H1 (cell line): Measurements from ENCODE around the gene TNS1. TPM values are rescaled to one million over a fixed set of nuclear protein-coding genes. Genes with fewer than 3 reads are reported as not detected.

ENCODE experiments used
- CTCF ChIA-PET: fragments of 300-600 bp; sonication (Branson Sonifier 250); formaldehyde crosslinking; loops from one replicate; lab custom pipeline; 2021; ENCODE audit not compliant: partially characterized antibody; lab: Charles Lee
- POLR2A ChIA-PET: fragments of 300-600 bp; sonication (Branson Sonifier 250); formaldehyde crosslinking; loops from one replicate; lab custom pipeline; 2021; ENCODE audit warnings: inconsistent platforms; ENCODE audit not compliant: partially characterized antibody; lab: Charles Lee
- DNase-seq, 2 experiments: peaks; one replicate each; pipeline versions ENCODE4 v3.0.0 to v3.0.0-alpha.2; 2010 to 2022; ENCODE audit warnings: low spot score in 2 of 2, low read depth in 1 of 2, mixed read lengths in 1 of 2
- FAIRE-seq: peaks from 2 replicates; lab custom pipeline; 2011; peaks lifted over from hg19 to GRCh38; lab: Jason Lieb, UNC
- H2AFZ ChIP-seq: 2 replicates; pipeline ENCODE4 v1.8.1; 2012; ENCODE audit warnings: low read length, inconsistent platforms
- H2AK5ac ChIP-seq: 2 replicates; pipeline ENCODE4 v1.6.1; 2013; ENCODE audit warnings: low read depth, low read length
- H2BK120ac ChIP-seq: replicated peaks from 2 replicates; pipeline ENCODE3; 2013; ENCODE audit warnings: low read depth, low read length, inconsistent platforms
- H2BK12ac ChIP-seq: 2 replicates; pipeline ENCODE4 v1.6.1; 2013; ENCODE audit warnings: low read depth, low read length
- H2BK15ac ChIP-seq: 2 replicates; pipeline ENCODE4 v1.6.1; 2013; ENCODE audit warnings: low read length
- H2BK20ac ChIP-seq: 2 replicates; pipeline ENCODE4 v1.6.1; 2013; ENCODE audit warnings: low read length
- H2BK5ac ChIP-seq: 2 replicates; pipeline ENCODE4 v1.6.1; 2013; ENCODE audit warnings: low read depth, low read length
- H3K14ac ChIP-seq: 2 replicates; pipeline ENCODE4 v1.6.1; 2013; ENCODE audit warnings: inconsistent platforms; ENCODE audit not compliant: insufficient read length
- H3K18ac ChIP-seq: 2 replicates; pipeline ENCODE4 v1.6.1; 2013; ENCODE audit warnings: low read length; ENCODE audit errors: extremely low read depth
- H3K23ac ChIP-seq: 2 replicates; pipeline ENCODE4 v1.6.1; 2013; ENCODE audit warnings: inconsistent platforms; ENCODE audit not compliant: insufficient read length
- H3K23me2 ChIP-seq: 2 replicates; pipeline ENCODE4 v1.6.1; 2013; ENCODE audit warnings: low read depth, low read length
- H3K27ac ChIP-seq: 2 replicates; pipeline ENCODE4 v1.6.1; 2011; ENCODE audit warnings: low read depth, low read length, inconsistent platforms
- H3K27me3 ChIP-seq, 4 experiments: replicated peaks in 1 of 4; 1 replicate in 1 of 4; 2 replicates in 3 of 4; pipeline versions ENCODE4 v1.6.1 to v1.8.1; 2011 to 2013; ENCODE audit warnings: low read length in 3 of 4, mild to moderate bottlenecking in 3 of 4, inconsistent platforms in 2 of 4, mixed read lengths in 2 of 4, moderate library complexity in 1 of 4; ENCODE audit not compliant: control insufficient read depth in 3 of 4, insufficient read depth in 3 of 4; ENCODE audit errors: extremely low read depth in 1 of 4
- H3K36me3 ChIP-seq, 4 experiments: 2 replicates each; pipeline versions ENCODE4 v1.6.1 to v1.8.1; 2011 to 2013; ENCODE audit warnings: mild to moderate bottlenecking in 4 of 4, low read length in 3 of 4, moderate library complexity in 2 of 4, control low read depth in 1 of 4, inconsistent platforms in 1 of 4; ENCODE audit not compliant: insufficient read depth in 4 of 4, control insufficient read depth in 2 of 4
- H3K4ac ChIP-seq: replicated peaks from 2 replicates; pipeline ENCODE3; 2013; ENCODE audit warnings: low read length, low read depth, mixed read lengths, inconsistent platforms; ENCODE audit not compliant: insufficient read length
- H3K4me1 ChIP-seq, 4 experiments: replicated peaks in 1 of 4; 1 replicate in 1 of 4; 2 replicates in 3 of 4; pipeline versions ENCODE4 v1.6.1 to v1.8.1; 2011 to 2013; ENCODE audit warnings: low read length in 3 of 4, inconsistent platforms in 2 of 4, mixed read lengths in 1 of 4; ENCODE audit not compliant: insufficient read depth in 4 of 4, control insufficient read depth in 3 of 4
- H3K4me2 ChIP-seq, 2 experiments: 2 replicates each; pipeline versions ENCODE4 v1.6.1 to v1.8.1; 2011 to 2013; ENCODE audit warnings: low read depth in 2 of 2, low read length in 2 of 2, control low read depth in 1 of 2, inconsistent platforms in 1 of 2, mild to moderate bottlenecking in 1 of 2; ENCODE audit not compliant: insufficient read depth in 1 of 2
- H3K4me3 ChIP-seq, 4 experiments: fragments of 200-600, 300-600 bp in 1 of 4; sonication (generic), shearing (Covaris generic), sonication (Bioruptor Twin) in 1 of 4; 2 replicates each; pipeline versions ENCODE4 v1.5.1 to v1.8.1; 2011 to 2016; ENCODE audit warnings: low read length in 4 of 4, low read depth in 3 of 4, control low read depth in 2 of 4, inconsistent platforms in 2 of 4, mild to moderate bottlenecking in 2 of 4, mixed read lengths in 1 of 4, moderate library complexity in 1 of 4; ENCODE audit not compliant: insufficient read depth in 2 of 4; ENCODE audit errors: extremely low read depth in 1 of 4
- H3K56ac ChIP-seq: replicated peaks from 2 replicates; pipeline ENCODE3; 2013; ENCODE audit warnings: low read depth, mild to moderate bottlenecking, mixed read lengths, low read length, inconsistent platforms; ENCODE audit not compliant: insufficient read length
- H3K79me1 ChIP-seq: 2 replicates; pipeline ENCODE4 v1.6.1; 2013; ENCODE audit warnings: low read depth, low read length, control low read depth
- H3K79me2 ChIP-seq, 2 experiments: 2 replicates each; pipeline versions ENCODE4 v1.6.1 to v1.8.1; 2012 to 2013; ENCODE audit warnings: low read length in 2 of 2, mild to moderate bottlenecking in 2 of 2, inconsistent platforms in 1 of 2; ENCODE audit not compliant: insufficient read depth in 2 of 2, control insufficient read depth in 1 of 2
- H3K9ac ChIP-seq, 4 experiments: replicated peaks in 1 of 4; 1 replicate in 1 of 4; 2 replicates in 3 of 4; pipeline versions ENCODE4 v1.6.1 to v1.8.1; 2011 to 2013; ENCODE audit warnings: low read depth in 3 of 4, low read length in 3 of 4, control low read depth in 2 of 4, mild to moderate bottlenecking in 2 of 4, moderate library complexity in 2 of 4, inconsistent platforms in 1 of 4; ENCODE audit errors: extremely low read depth in 1 of 4
- H3K9me3 ChIP-seq, 2 experiments: 2 replicates each; pipeline versions ENCODE4 v1.6.1 to v1.8.1; 2012 to 2013; ENCODE audit warnings: mild to moderate bottlenecking in 2 of 2, moderate library complexity in 2 of 2, control low read depth in 1 of 2, inconsistent platforms in 1 of 2, low read depth in 1 of 2, low read length in 1 of 2, mixed read lengths in 1 of 2; ENCODE audit not compliant: insufficient read depth in 2 of 2
- H4K20me1 ChIP-seq, 2 experiments: replicated peaks in 1 of 2; 2 replicates each; pipeline versions ENCODE3 to v1.8.1; 2011 to 2013; ENCODE audit warnings: inconsistent platforms in 2 of 2, low read length in 2 of 2, mild to moderate bottlenecking in 1 of 2; ENCODE audit not compliant: insufficient read depth in 2 of 2, control insufficient read depth in 1 of 2
- H4K5ac ChIP-seq: 2 replicates; pipeline ENCODE4 v1.6.1; 2013; ENCODE audit warnings: low read length, low read depth, mixed read lengths, inconsistent platforms; ENCODE audit not compliant: insufficient read length
- H4K8ac ChIP-seq: 2 replicates; pipeline ENCODE4 v1.8.0; 2013; ENCODE audit warnings: mild to moderate bottlenecking, moderate library complexity, low read length, inconsistent platforms; ENCODE audit not compliant: insufficient read depth; ENCODE audit errors: extremely low read depth
- H4K91ac ChIP-seq: replicated peaks from 2 replicates; pipeline ENCODE3; 2013; ENCODE audit warnings: low read length, mixed read lengths, inconsistent platforms; ENCODE audit not compliant: insufficient read length
- ASH2L ChIP-seq: fragments of 200-600, 300-600 bp; sonication (generic); IDR thresholded peaks from one replicate; pipeline ENCODE4 v1.7.1; 2017; ENCODE audit warnings: low read length
- BACH1 ChIP-seq: IDR thresholded peaks from 2 replicates; pipeline ENCODE4 v1.6.1; 2012; ENCODE audit warnings: low read length, improper control_type of control experiment
- HDAC2 ChIP-seq, 2 experiments: fragments of 300-600 bp in 1 of 2; sonication (generic) in 1 of 2; IDR thresholded peaks; 2 replicates each; pipeline ENCODE4 v1.6.1; 2011 to 2012; ENCODE audit warnings: low read depth in 2 of 2, low read length in 2 of 2, mild to moderate bottlenecking in 2 of 2, moderate library complexity in 2 of 2, borderline replicate concordance in 1 of 2, inconsistent platforms in 1 of 2
- PHF8 ChIP-seq: fragments of 200-600 bp; sonication (generic); conservative IDR thresholded peaks from 2 replicates; pipeline ENCODE4 v1.7.1; 2012; ENCODE audit warnings: low read depth, mild to moderate bottlenecking, inconsistent platforms, low read length, moderate library complexity
- POLR2A ChIP-seq, 2 experiments: IDR thresholded peaks; 1 replicate in 1 of 2; 2 replicates in 1 of 2; pipeline ENCODE4 v1.6.1; 2011; ENCODE audit warnings: low read depth in 2 of 2, low read length in 2 of 2, mild to moderate bottlenecking in 2 of 2; ENCODE audit errors: control extremely low read depth in 1 of 2
- POLR2AphosphoS5 ChIP-seq: IDR thresholded peaks from 2 replicates; pipeline ENCODE4 v1.6.1; 2011; ENCODE audit warnings: low read depth, low read length
- POU5F1 ChIP-seq: IDR thresholded peaks from 2 replicates; pipeline ENCODE4 v1.6.1; 2011; ENCODE audit warnings: low read depth, mild to moderate bottlenecking, low read length, moderate library complexity
- SIRT6 ChIP-seq: IDR thresholded peaks from one replicate; pipeline ENCODE4 v1.7.1; 2012; ENCODE audit warnings: low read length, inconsistent platforms
- SP4 ChIP-seq: IDR thresholded peaks from 2 replicates; pipeline ENCODE4 v1.6.1; 2012; ENCODE audit warnings: low read length, inconsistent platforms
- SRF ChIP-seq: IDR thresholded peaks from 2 replicates; pipeline ENCODE4 v1.6.1; 2011; ENCODE audit warnings: mild to moderate bottlenecking, low read depth, low read length, moderate library complexity
- ZNF274 ChIP-seq: IDR thresholded peaks from 2 replicates; pipeline ENCODE4 v1.7.0; 2012; ENCODE audit warnings: low read length, borderline replicate concordance; ENCODE audit errors: extremely low read depth
- WGBS, 2 experiments: shearing (Covaris generic) in 1 of 2; methylation state at CpG; one replicate each; pipeline versions ENCODE4 v1.1.6 to v1.1.7; 2013 to 2015; ENCODE audit warnings: low lambda C conversion rate in 2 of 2, mixed read lengths in 2 of 2, inconsistent platforms in 1 of 2, low coverage in 1 of 2, missing lambda C conversion rate in 1 of 2; ENCODE audit not compliant: insufficient replicate concordance in 2 of 2, insufficient coverage in 1 of 2, insufficient read length in 1 of 2; ENCODE audit errors: extremely low coverage in 1 of 2, missing lambda C conversion rate in 1 of 2; 5-methylcytosine and 5-hydroxymethylcytosine counted together
- polyA plus RNA-seq, 7 experiments: library from polyadenylated mRNA; depleted of rRNA in 3 of 7; stranded (reverse) in 5 of 7; unstranded in 2 of 7; fragments of >200 nt in 5 of 7; fragments of 200-250 nt in 2 of 7; gene quantifications; 1 replicate in 5 of 7; 2 replicates in 1 of 7; 4 replicates in 1 of 7; pipeline versions ENCODE4 v1.2.1 to v1.2.3, GENCODE V29; 2011 to 2013; ENCODE audit warnings: missing spikeins in 2 of 7, mixed read lengths in 2 of 7
- total RNA-seq: library from RNA; stranded (reverse); fragmentation: NEBNext Ultra II Directional; extraction: Animal tissue kit (Norgen Biotek cat#: 25700); gene quantifications from 2 replicates; pipeline ENCODE4 v1.2.1, GENCODE V29; 2021

TNS1 gene
- total and polyA plus RNA-seq, 2 of the 8 experiments (the other 6 are each of a cell fraction or from before 2014, with no cell fraction given): 1.5 to 5.1 TPM

- H2BK5ac ChIP-seq: no peak overlapping the region
- no peak for FAIRE-seq
- POLR2A ChIA-PET: interaction anchor here (0.7 to 1.9 kb wide), 4 partner anchors 9 to 32 kb away, joined by 3 to 8 read pairs (median 4); no protein-coding TSS in a partner anchor
- H3K79me1 ChIP-seq: no peaks in the 10 kb centered on the region
- H3K14ac ChIP-seq: no peak overlapping the region
- H3K4me1 ChIP-seq: peaks cover 9 to 48% (median 33%) of the 10 kb centered on the region in 4 experiments
- H2AK5ac ChIP-seq: 0 out of 2 replicates have a peak overlapping the region, but pooled peaks have one; percentile 85
- peak overlapping the region; percentile 11 for H4K91ac ChIP-seq
- no peak overlapping the region for H4K8ac ChIP-seq
- peak overlapping the region; percentile 87 for H3K18ac ChIP-seq
- no peak overlapping the region for H4K5ac ChIP-seq
- CTCF ChIA-PET: interaction anchor here (0.7 to 12.9 kb wide), 10 partner anchors 12 to 133 kb away, joined by 3 to 121 read pairs (median 23); no protein-coding TSS in a partner anchor
- no peak overlapping the region; the same call in 1 of the 2 replicates for H2BK12ac ChIP-seq
- H3K4me3 ChIP-seq: 0 out of 8 replicates have a peak overlapping the region, but pooled peaks of 1 of the 4 experiments have one; percentile 15
- TF ChIP-seq POLR2AphosphoS5 (no peak), HDAC2 (IDR thresholded peaks at IDR 0.05; ENCODE audit: borderline replicate concordance in 1 of 2, low read depth in 2 of 2, low read length in 2 of 2) (no peak), POU5F1 (no peak), BACH1 (no peak), ZNF274 (no peak), ASH2L (no peak), PHF8 (no peak), SP4 (no peak), SIRT6 (no peak), POLR2A (IDR thresholded peaks at IDR 0.05; ENCODE audit: control extremely low read depth in 1 of 2, low read depth in 2 of 2, low read length in 2 of 2) (0 out of 3 replicates have a peak, but pooled peaks of 1 of the 2 experiments have one; percentile 17), SRF (peak; percentile 86)
- TF ChIP-seq, all 59 proteins: peak for 2
- 38% methylated on average over 13 of the region's 13 CpGs; no CpG with 5 or more reads in 1 of the 2 experiments for WGBS, 2 experiments
- Histone ChIP-seq H3K36me3 (no peaks in the 10 kb centered on the region), H2BK120ac (no peak overlapping the region), H3K27ac (no peak overlapping the region), H3K23ac (no peak overlapping the region), H2BK20ac (no peak overlapping the region), H3K23me2 (no peaks in the 10 kb centered on the region; the same call in 1 of the 2 replicates), H4K20me1 (no peaks in the 10 kb centered on the region), H3K27me3 (no peaks in the 10 kb centered on the region; a peak in 2 of 7 replicates), H2AFZ (no peak overlapping the region), H3K79me2 (no peaks in the 10 kb centered on the region), H3K9me3 (no peaks in the 10 kb centered on the region), H3K56ac (no peak overlapping the region), H3K9ac (no peak overlapping the region; a peak in 1 of 7 replicates), H2BK15ac (no peak overlapping the region), H3K4ac (no peak overlapping the region), H3K4me2 (peak overlapping the region; percentile 15 to 53)
- DNase-seq: peak in 1 of 2 experiments; percentile 60
Observed at GRCh38 chr2:217919781-217920351, 82.9 kb downstream of the TNS1 start.
